ENCODE results near the gene CCDC86.

DNA sequence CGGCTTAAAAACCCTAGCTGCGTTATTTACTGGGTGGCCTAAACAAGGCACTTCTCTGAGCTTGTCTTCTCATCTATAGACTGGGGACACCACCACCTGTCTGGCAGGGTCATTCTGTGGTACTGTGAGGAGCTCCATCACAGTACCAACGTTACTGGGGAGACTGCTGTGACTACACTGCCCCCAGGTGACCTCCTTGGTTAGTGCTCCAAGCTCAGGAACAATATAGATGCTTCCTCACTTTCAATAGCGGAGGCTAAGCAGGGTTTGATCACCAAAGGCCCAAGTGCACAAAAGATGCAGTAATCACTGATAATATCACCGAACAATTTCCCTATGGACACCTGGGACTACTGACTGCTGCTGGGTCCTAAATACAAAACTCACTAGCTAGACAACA is 45.6 kb downstream of the CCDC86 start:
- TF ChIP-seq, protein P1, sequence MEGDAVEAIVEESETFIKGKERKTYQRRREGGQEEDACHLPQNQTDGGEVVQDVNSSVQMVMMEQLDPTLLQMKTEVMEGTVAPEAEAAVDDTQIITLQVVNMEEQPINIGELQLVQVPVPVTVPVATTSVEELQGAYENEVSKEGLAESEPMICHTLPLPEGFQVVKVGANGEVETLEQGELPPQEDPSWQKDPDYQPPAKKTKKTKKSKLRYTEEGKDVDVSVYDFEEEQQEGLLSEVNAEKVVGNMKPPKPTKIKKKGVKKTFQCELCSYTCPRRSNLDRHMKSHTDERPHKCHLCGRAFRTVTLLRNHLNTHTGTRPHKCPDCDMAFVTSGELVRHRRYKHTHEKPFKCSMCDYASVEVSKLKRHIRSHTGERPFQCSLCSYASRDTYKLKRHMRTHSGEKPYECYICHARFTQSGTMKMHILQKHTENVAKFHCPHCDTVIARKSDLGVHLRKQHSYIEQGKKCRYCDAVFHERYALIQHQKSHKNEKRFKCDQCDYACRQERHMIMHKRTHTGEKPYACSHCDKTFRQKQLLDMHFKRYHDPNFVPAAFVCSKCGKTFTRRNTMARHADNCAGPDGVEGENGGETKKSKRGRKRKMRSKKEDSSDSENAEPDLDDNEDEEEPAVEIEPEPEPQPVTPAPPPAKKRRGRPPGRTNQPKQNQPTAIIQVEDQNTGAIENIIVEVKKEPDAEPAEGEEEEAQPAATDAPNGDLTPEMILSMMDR (IDR thresholded peaks at IDR 0.05; ENCODE audit: low read depth, low read length, poor library complexity, severe bottlenecking): peak; percentile 62
- no peak for TF ChIP-seq EZH2phosphoT487 (IDR thresholded peaks at IDR 0.05; ENCODE audit: borderline replicate concordance, low read length)

Measured in DOHH2 (cell line).